H9 (cell line): ENCODE data around the gene MCF2L. TPM values are rescaled to one million over a fixed set of nuclear protein-coding genes. Genes with fewer than 3 reads are reported as not detected.

ENCODE experiments used
- DNase-seq: peaks from one replicate; pipeline ENCODE4 v3.0.0-alpha.2; 2017
- H2AFZ ChIP-seq: one replicate; pipeline ENCODE4 v1.6.1; 2013; ENCODE audit warnings: mild to moderate bottlenecking, low read length, control low read depth, moderate library complexity
- H2AK5ac ChIP-seq: 2 replicates; pipeline ENCODE4 v1.6.1; 2013; ENCODE audit warnings: low read length, control low read depth, mixed read lengths; ENCODE audit not compliant: insufficient read length
- H2BK120ac ChIP-seq: one replicate; pipeline ENCODE4 v1.6.1; 2013; ENCODE audit warnings: low read depth, mild to moderate bottlenecking, low read length, control low read depth, inconsistent platforms; ENCODE audit not compliant: poor library complexity, severe bottlenecking
- H2BK12ac ChIP-seq: 2 replicates; pipeline ENCODE4 v1.6.1; 2013; ENCODE audit warnings: low read length, control low read depth, mixed read lengths, low read depth; ENCODE audit not compliant: insufficient read length
- H2BK15ac ChIP-seq: 2 replicates; pipeline ENCODE4 v1.6.1; 2013; ENCODE audit warnings: low read depth, low read length, control low read depth
- H2BK20ac ChIP-seq: one replicate; pipeline ENCODE4 v1.6.1; 2013; ENCODE audit warnings: low read depth, mild to moderate bottlenecking, low read length, control low read depth, inconsistent platforms; ENCODE audit not compliant: poor library complexity, severe bottlenecking
- H2BK5ac ChIP-seq: 2 replicates; pipeline ENCODE4 v1.6.1; 2013; ENCODE audit warnings: low read length, control low read depth, mixed read lengths; ENCODE audit not compliant: insufficient read length
- H3K14ac ChIP-seq: 2 replicates; pipeline ENCODE4 v1.6.1; 2013; ENCODE audit warnings: low read length, control low read depth; ENCODE audit not compliant: insufficient read depth
- H3K18ac ChIP-seq: 2 replicates; pipeline ENCODE4 v1.6.1; 2013; ENCODE audit warnings: low read depth, mild to moderate bottlenecking, mixed read lengths, low read length, control low read depth; ENCODE audit not compliant: insufficient read length
- H3K23ac ChIP-seq: 2 replicates; pipeline ENCODE4 v1.6.1; 2013; ENCODE audit warnings: low read length, control low read depth, mixed read lengths, low read depth; ENCODE audit not compliant: insufficient read length
- H3K23me2 ChIP-seq: 2 replicates; pipeline ENCODE4 v1.6.1; 2013; ENCODE audit warnings: low read depth, mild to moderate bottlenecking, mixed read lengths, low read length, control low read depth; ENCODE audit not compliant: insufficient read length, poor library complexity, severe bottlenecking
- H3K27ac ChIP-seq: 2 replicates; pipeline ENCODE4 v1.5.1; 2013; ENCODE audit warnings: low read length, control low read depth, mixed read lengths, low read depth; ENCODE audit not compliant: insufficient read length
- H3K27me3 ChIP-seq: 2 replicates; pipeline ENCODE4 v1.6.1; 2013; ENCODE audit warnings: low read length, control low read depth, inconsistent platforms; ENCODE audit not compliant: insufficient read depth
- H3K4ac ChIP-seq: 2 replicates; pipeline ENCODE4 v1.6.1; 2013; ENCODE audit warnings: low read depth, mild to moderate bottlenecking, control low read depth, inconsistent platforms, low read length, moderate library complexity
- H3K4me1 ChIP-seq: 2 replicates; pipeline ENCODE4 v1.6.1; 2013; ENCODE audit warnings: low read length, control low read depth, inconsistent platforms; ENCODE audit not compliant: insufficient read depth
- H3K4me2 ChIP-seq: 2 replicates; pipeline ENCODE4 v1.6.1; 2013; ENCODE audit warnings: low read length, control low read depth, mixed read lengths; ENCODE audit not compliant: insufficient read length, insufficient read depth
- H3K56ac ChIP-seq: 2 replicates; pipeline ENCODE4 v1.6.1; 2013; ENCODE audit warnings: low read depth, mild to moderate bottlenecking, mixed read lengths, low read length, control low read depth; ENCODE audit not compliant: insufficient read length
- H3K79me1 ChIP-seq: 2 replicates; pipeline ENCODE4 v1.6.1; 2013; ENCODE audit warnings: low read depth, mild to moderate bottlenecking, moderate library complexity, low read length, control low read depth, inconsistent platforms; ENCODE audit not compliant: insufficient read depth, poor library complexity, severe bottlenecking
- H3K79me2 ChIP-seq: 2 replicates; pipeline ENCODE4 v1.6.1; 2013; ENCODE audit warnings: low read length, control low read depth, inconsistent platforms; ENCODE audit not compliant: insufficient read depth
- H3K9ac ChIP-seq: 2 replicates; pipeline ENCODE4 v1.6.1; 2013; ENCODE audit warnings: low read length, control low read depth, mixed read lengths; ENCODE audit not compliant: insufficient read length; ENCODE audit errors: extremely low read depth
- H3K9me3 ChIP-seq: one replicate; pipeline ENCODE4 v1.6.1; 2013; ENCODE audit warnings: low read depth, low read length, inconsistent platforms; ENCODE audit not compliant: control insufficient read depth
- H3T11ph ChIP-seq: one replicate; pipeline ENCODE4 v1.6.1; 2013; ENCODE audit warnings: mild to moderate bottlenecking, low read length, control low read depth, inconsistent platforms
- H4K20me1 ChIP-seq: one replicate; pipeline ENCODE4 v1.6.1; 2013; ENCODE audit not compliant: control insufficient read depth, insufficient read length, insufficient read depth
- H4K5ac ChIP-seq: 2 replicates; pipeline ENCODE4 v1.6.1; 2013; ENCODE audit warnings: low read depth, mild to moderate bottlenecking, mixed read lengths, low read length, control low read depth; ENCODE audit not compliant: insufficient read length
- H4K8ac ChIP-seq: replicated peaks from 2 replicates; pipeline ENCODE4 v1.6.1; 2013; ENCODE audit warnings: low read length, control low read depth, mixed read lengths, low read depth; ENCODE audit not compliant: insufficient read length
- H4K91ac ChIP-seq: 2 replicates; pipeline ENCODE4 v1.6.1; 2013; ENCODE audit warnings: low read depth, mild to moderate bottlenecking, moderate library complexity, mixed read lengths, low read length, control low read depth; ENCODE audit not compliant: insufficient read length
- H3K27ac Mint-ChIP-seq, 3 experiments: 2 replicates in 2 of 3; 3 replicates in 1 of 3; pipeline ENCODE4 v1.8.0; 2020 to 2021; ENCODE audit warnings: mixed read lengths in 3 of 3, mild to moderate bottlenecking in 1 of 3, moderate library complexity in 1 of 3
- H3K27me3 Mint-ChIP-seq: 2 replicates; pipeline ENCODE4 v1.8.0; 2021; ENCODE audit warnings: low read depth, mild to moderate bottlenecking, moderate library complexity, mixed read lengths
- H3K36me3 Mint-ChIP-seq, 3 experiments: 2 replicates in 2 of 3; 3 replicates in 1 of 3; pipeline ENCODE4 v1.8.0; 2020 to 2021; ENCODE audit warnings: low read depth in 3 of 3, mixed read lengths in 3 of 3; ENCODE audit not compliant: insufficient read depth in 1 of 3
- H3K4me1 Mint-ChIP-seq, 2 experiments: 2 replicates each; pipeline ENCODE4 v1.8.0; 2020; ENCODE audit warnings: mixed read lengths in 2 of 2
- H3K4me3 Mint-ChIP-seq, 2 experiments: 2 replicates in 1 of 2; 3 replicates in 1 of 2; pipeline ENCODE4 v1.8.0; 2020 to 2021; ENCODE audit warnings: mild to moderate bottlenecking in 2 of 2, mixed read lengths in 2 of 2, moderate library complexity in 1 of 2
- H3K9me3 Mint-ChIP-seq, 2 experiments: 2 replicates in 1 of 2; 3 replicates in 1 of 2; pipeline ENCODE4 v1.8.0; 2020; ENCODE audit warnings: mild to moderate bottlenecking in 2 of 2, mixed read lengths in 2 of 2, moderate library complexity in 1 of 2
- WGBS: extraction: QIAGEN DNeasy Blood & Tissue Kit; methylation state at CpG from one replicate; pipeline ENCODE4 v1.1.7; 2013; ENCODE audit warnings: missing lambda C conversion rate, low lambda C conversion rate, mixed read lengths; ENCODE audit not compliant: insufficient read length; ENCODE audit errors: extremely low coverage; 5-methylcytosine and 5-hydroxymethylcytosine counted together
- total RNA-seq: library from RNA; stranded (reverse); gene quantifications from 2 replicates; pipeline ENCODE4 v1.2.1, GENCODE V29; 2021
- TF ChIP-seq, protein P1 (sequence below): fragments of 200-600 bp; sonication (generic); conservative IDR thresholded peaks from 3 replicates; pipeline ENCODE4 v1.8.0; 2021; ENCODE audit warnings: antibody characterized with exemption, mild to moderate bottlenecking

The MCF2L gene
- total RNA-seq, 1 experiment from 2014 or later = 18.5 TPM

DNA sequence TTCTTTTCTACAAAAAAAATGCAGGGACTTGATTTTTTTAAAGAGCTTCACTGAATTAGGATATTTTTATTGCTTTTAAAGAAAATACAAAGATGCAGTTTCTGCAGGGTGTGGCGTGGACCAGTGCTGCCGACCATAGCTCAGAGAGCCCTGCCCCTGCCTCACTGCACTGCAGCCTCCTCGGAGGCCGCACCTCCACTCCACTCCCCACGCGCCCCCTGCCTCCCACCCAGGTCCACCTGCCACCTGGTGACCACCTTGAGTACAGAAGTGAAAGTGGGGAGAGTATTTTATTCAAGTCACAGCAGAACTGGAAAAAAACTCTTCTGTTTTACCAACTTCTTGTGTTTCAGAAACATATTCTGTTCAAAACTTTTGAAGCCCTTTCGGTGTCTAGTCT is 128.6 kb downstream of the MCF2L start:
- Histone ChIP-seq H4K91ac (no peak overlapping the region), H2BK120ac (no peak overlapping the region), H3K18ac (no peak overlapping the region), H2BK5ac (no peak overlapping the region), H3K27ac (no peak overlapping the region), H3K79me1 (no peaks in the 10 kb centered on the region), H2AFZ (no peak overlapping the region), H3K9ac (no peak overlapping the region), H2AK5ac (no peak overlapping the region), H2BK12ac (no peak overlapping the region), H3T11ph (no peak overlapping the region), H3K4me1 (no peaks in the 10 kb centered on the region), H2BK15ac (no peak overlapping the region), H3K79me2 (no peaks in the 10 kb centered on the region), H4K8ac (no peak overlapping the region), H3K23me2 (no peaks in the 10 kb centered on the region), H2BK20ac (no peak overlapping the region), H3K9me3 (no peaks in the 10 kb centered on the region), H3K56ac (no peak overlapping the region), H4K5ac (no peak overlapping the region), H4K20me1 (no peaks in the 10 kb centered on the region), H3K14ac (no peak overlapping the region), H3K23ac (no peak overlapping the region), H3K4ac (no peak overlapping the region), H3K27me3 (no peaks in the 10 kb centered on the region), H3K4me2 (no peak overlapping the region)
- WGBS = no CpG with 5 or more reads among the region's 7 CpGs
- Mint-ChIP-seq H3K4me1 (peaks cover 6 to 9% of the 10 kb centered on the region in 2 experiments), H3K9me3 (no peaks in the 10 kb centered on the region), H3K27me3 (no peaks in the 10 kb centered on the region; the same call in none of the 2 replicates), H3K4me3 (no peak overlapping the region), H3K36me3 (no peaks in the 10 kb centered on the region; a peak in 1 of 7 replicates), H3K27ac (no peak overlapping the region)
- TF ChIP-seq, protein P1, sequence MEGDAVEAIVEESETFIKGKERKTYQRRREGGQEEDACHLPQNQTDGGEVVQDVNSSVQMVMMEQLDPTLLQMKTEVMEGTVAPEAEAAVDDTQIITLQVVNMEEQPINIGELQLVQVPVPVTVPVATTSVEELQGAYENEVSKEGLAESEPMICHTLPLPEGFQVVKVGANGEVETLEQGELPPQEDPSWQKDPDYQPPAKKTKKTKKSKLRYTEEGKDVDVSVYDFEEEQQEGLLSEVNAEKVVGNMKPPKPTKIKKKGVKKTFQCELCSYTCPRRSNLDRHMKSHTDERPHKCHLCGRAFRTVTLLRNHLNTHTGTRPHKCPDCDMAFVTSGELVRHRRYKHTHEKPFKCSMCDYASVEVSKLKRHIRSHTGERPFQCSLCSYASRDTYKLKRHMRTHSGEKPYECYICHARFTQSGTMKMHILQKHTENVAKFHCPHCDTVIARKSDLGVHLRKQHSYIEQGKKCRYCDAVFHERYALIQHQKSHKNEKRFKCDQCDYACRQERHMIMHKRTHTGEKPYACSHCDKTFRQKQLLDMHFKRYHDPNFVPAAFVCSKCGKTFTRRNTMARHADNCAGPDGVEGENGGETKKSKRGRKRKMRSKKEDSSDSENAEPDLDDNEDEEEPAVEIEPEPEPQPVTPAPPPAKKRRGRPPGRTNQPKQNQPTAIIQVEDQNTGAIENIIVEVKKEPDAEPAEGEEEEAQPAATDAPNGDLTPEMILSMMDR = no peak
- DNase-seq = no peak
